Measurements from ENCODE around the gene CLEC3B.

- TF ChIP-seq, protein P1, sequence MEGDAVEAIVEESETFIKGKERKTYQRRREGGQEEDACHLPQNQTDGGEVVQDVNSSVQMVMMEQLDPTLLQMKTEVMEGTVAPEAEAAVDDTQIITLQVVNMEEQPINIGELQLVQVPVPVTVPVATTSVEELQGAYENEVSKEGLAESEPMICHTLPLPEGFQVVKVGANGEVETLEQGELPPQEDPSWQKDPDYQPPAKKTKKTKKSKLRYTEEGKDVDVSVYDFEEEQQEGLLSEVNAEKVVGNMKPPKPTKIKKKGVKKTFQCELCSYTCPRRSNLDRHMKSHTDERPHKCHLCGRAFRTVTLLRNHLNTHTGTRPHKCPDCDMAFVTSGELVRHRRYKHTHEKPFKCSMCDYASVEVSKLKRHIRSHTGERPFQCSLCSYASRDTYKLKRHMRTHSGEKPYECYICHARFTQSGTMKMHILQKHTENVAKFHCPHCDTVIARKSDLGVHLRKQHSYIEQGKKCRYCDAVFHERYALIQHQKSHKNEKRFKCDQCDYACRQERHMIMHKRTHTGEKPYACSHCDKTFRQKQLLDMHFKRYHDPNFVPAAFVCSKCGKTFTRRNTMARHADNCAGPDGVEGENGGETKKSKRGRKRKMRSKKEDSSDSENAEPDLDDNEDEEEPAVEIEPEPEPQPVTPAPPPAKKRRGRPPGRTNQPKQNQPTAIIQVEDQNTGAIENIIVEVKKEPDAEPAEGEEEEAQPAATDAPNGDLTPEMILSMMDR (IDR thresholded peaks at IDR 0.05; ENCODE audit: low read depth, low read length, poor library complexity, severe bottlenecking): peak; percentile 57
- no peak for TF ChIP-seq EZH2phosphoT487 (IDR thresholded peaks at IDR 0.05; ENCODE audit: borderline replicate concordance, low read length)
These were observed 29.5 kb downstream of the CLEC3B start for GRCh38 chr3:45055411-45056143.
